NCI-H510A (cell line): Measurements from ENCODE around the gene MANSC4.

Experiments
- DNase-seq: peaks from one replicate; lab custom pipeline; 2025; lab: John Stamatoyannopoulos, UW

Gene MANSC4

DNA sequence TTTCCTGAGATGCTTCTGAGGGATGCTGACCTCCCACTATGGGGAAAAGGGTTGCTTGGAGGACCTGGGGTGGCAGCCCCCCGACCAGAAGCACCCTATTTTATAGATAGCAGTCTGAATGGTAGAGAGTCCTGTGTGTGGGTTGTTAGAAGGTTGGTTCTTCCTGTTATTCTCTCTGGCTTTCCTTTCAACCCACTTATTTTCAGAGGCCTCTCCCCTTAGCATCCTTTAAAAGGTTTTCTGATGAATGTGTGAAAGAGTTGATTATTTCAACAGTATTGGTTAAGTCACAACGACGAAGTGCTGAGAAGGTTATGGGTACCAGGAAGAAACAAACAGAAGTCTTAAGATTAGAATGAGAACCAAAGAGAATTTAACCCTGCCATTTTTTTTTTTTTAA lies 20.8 kb upstream of the MANSC4 start:
- no peak for DNase-seq

DNA sequence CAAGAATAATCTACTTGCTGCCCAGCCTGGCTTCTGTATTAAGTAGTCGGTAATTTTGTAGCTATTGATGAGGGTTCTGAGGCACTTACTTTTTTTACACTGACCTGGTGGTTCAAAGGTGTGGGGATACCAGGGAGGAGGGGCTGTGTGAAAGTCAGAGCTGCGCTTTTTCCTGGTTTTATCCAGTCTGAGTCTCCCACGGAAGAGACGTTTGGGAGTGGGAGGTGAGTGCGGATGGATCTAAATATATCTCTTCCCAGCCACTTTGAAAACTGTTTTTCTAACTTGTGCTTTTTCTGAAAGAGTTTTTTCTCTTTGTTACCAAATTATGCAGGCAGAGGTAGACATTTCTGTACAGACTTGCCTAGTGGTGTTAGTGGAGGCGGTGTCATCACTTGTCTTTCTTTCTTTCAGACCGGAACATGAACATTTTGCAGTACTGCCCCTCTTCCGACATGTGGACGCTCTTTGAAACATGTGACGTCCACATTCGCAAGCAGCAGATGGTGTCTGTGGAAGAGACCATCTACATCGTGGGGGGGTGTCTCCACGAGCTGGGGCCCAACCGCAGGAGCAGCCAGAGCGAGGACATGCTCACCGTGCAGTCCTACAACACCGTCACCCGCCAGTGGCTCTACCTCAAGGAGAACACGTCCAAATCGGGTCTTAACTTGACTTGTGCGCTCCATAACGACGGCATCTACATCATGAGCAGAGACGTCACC lies 17.4 kb upstream of the MANSC4 start:
- no peak for DNase-seq

DNA sequence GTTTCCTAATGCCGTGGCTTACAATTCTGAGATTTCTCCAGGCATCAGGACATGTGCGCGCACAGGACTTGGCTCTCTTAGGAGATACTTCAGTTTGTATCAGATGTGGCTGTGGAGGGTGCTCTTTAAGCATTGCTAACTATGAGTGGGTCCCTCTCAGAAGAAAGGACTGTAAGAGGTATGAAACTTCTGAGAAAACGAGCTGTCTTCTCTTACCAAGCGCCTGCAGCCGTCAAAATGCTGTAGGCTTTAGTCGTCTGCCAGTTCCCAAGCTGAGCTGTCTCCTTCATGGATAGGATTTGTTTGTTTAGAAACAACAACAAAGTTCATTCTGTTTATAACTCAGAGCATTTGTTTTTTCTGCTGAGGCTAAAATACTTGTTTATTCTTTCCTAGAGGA lies 16.1 kb upstream of the MANSC4 start:
- DNase-seq = no peak

DNA sequence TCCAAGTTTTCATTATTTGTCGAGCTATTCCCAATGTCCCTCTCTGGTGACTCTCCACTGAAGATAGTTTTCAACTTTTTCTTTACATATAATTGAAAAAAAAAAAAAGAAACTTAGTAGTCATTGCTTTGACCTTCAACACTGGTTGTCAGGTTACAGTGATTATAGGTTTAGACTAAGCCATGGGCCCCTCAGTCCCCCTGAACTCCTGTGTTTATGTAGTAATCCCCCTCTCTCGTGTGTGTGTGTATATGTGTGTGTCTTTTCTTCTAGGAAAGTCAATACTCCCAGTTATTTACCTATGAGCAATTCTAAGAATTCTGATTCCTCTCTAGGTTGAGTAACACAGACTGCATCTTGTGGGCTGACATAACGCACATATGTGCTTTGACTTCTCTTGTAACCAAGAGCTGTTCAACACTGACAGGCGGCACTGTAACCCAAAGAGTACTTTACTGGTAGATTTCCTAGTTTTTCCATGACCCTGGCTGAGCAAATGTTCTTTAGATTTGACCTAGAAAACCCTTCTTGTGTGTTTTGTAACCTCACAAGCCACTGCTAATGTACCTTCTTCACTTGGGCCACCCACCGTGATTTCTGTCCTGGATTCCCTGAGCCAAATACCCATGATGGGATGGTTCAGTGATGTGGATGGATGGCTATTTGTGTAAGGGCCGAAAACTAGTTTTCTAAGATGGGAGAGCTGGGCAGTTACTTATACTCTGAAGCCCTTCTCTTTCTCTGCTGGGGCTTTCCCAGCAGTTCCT lies 15.0 kb upstream of the MANSC4 start:
- no peak for DNase-seq

DNA sequence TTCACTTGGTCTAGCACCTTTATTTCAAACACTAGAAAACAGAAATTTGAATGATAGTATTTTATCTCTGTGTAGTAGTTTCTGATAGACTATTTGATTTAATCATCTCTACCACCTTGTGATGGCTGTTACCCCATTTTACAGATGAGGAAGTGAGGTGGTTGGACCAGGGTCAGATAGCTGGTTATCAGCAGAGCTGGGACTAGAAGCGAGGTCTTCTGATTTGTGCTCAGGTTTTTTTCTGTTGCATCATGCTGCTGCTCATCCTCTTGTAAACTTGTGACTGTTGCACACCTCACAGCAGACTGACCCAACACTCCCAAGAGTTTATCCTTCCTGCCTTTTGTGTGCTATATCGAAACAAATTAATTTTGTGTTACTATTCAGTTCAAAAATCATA lies 10.1 kb upstream of the MANSC4 start:
- DNase-seq = no peak

DNA sequence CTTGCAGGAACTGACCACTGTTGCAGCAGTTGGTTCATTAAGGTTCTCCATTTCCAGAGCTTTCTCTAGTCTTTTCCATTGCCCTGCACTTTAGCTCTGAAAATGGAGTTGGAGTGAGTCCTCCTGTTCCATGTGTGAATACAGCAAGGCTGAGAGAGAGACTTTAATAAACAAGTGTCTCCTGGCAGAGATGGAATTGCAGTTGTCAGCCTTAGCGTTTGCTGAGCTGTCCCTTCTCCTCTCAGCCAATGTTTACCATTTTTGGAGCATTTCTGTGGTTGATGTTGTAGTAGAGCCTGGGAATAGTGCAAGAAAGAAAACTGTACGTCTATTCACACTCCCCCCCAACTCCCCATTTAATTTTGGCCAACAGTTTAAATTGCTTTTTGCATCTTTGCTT lies 7.5 kb upstream of the MANSC4 start:
- DNase-seq = no peak

DNA sequence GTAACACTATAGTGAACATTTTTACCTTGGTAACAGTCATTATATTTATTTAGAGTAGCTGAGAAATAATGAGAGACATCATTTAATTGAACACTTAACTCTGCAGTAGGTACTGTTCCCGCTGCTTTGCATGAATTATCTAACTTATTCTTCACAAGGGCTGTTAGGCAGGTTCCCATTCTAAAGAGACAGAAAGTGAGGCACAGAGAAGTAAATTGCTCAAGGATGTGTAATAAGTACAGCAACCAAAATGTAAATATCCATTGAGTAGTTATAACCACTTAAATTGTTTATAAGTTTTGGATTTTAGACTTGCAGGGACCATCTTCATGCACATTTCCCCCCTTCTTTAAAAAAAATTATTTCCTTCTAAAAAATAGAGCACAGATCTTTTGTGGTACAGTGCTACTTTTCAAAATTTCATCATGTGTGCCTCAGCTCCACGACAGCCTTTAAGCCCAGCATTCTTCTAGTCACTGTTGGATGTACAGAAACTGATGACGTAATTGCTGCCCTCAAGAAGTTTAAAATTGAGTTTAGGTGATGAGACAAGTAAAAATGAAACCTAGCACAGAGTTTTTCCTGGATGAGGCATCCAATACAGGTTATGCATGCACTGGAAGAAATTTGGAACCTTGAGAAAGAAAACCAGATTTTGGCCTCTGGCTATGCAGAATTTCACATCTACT lies 6.0 kb upstream of the MANSC4 start:
- no peak for DNase-seq

DNA sequence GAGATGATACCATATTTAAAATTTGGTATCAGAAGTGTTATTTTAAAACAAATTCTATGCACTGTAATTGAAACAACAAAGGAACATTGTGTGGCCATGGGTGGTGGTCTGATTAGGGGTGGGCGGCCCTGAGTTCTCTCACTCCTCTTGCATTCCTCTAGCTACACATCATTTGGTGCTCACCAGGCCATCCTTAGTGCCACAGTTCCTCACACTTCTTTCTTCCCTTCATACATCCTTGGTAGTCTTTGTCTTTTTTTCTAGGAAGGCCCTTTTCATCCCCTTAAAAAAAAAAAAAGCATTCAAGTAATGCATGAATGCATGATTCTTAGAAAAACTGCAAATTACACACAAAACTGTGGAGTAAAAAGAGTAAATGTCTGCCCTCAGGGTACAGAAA lies 2.4 kb upstream of the MANSC4 start:
- no peak for DNase-seq

DNA sequence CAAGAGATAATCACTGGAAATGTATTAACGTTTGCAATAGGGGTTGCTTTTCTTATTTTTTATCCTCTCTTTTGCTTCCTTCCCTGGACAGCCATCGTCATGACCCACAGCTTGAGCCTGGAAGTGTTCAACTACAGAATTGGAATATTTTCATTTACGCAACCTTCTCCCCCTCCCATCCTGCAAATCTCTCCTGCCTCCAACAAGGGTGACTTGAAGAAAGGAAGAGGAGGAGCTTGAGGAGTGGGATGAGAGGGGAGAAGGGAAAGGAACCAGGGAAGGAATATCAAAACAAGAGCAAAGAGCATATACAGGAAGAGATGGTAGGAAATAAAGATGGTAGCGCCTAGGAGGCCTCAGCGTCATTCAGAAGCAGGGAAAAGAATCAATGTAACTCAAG lies 1.6 kb upstream of the MANSC4 start:
- DNase-seq = no peak

DNA sequence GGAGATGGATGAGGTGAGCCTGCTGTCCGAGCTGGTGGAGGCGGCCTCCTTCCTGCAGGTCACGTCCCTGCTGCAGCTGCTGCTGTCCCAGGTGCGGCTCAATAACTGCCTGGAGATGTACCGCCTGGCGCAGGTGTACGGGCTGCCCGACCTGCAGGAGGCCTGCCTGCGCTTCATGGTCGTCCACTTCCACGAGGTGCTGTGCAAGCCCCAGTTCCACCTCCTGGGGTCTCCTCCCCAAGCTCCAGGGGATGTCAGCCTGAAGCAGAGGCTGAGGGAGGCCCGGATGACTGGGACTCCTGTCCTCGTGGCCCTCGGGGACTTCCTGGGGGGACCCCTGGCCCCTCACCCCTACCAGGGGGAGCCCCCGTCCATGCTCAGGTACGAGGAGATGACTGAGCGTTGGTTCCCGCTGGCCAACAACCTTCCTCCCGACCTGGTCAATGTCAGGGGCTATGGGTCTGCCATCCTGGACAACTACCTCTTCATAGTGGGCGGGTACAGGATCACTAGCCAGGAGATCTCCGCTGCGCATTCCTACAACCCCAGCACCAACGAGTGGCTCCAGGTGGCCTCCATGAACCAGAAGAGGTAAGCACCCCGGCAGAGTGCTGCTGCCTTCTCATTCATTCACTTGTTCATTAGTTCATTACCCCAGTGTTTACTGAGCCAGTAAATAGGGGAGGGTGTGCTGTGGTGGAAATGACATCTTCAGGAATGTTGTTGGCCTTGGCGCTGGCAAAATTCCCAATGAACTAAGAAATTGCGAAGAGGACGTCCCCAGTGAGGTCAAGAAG lies 774 bp upstream of the MANSC4 start:
- DNase-seq = peak; percentile 17

DNA sequence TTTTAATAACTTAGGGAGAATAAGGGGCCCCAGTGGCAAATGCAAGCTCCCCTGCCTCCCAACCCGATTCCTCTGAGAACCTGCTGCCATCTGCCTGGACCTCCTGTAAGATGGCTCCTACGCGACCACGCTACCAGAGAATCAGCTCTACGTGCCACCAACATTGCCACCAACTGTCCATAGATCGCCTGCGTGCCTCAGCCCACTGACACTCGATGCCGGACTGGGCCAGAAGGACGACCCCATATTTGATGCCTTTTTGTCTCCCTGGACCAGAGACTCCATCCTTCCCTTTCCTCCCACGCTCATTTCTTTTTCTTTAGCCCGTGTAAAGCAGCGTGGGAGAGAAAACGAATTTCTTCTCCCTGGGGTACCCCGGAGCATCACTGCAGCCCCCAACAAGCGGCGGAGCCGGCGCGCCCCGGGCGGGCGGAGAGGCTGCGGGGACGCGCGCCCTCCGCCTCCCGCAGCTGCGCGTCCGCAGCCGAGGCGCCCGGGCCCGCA lies 568 bp downstream of the MANSC4 start:
- peak; percentile 4 for DNase-seq

DNA sequence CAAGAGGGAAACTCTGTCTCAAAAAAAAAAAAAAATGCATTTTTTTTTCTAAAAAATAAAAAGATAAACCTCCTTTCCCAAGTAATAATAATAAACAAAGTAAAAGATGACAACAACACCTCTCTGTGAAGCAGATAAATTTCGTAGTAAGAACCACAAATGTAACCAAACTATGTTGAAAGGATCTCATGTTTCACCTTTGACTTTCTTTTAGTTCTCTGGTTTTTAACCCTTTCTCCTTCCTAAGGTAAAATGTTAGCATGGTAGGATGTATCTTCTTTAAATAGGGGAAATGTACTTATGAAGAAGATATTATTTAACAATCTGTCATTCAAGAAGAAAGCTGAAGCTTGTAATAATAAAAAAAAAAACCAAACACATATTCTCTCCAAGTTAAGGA lies 1.8 kb downstream of the MANSC4 start:
- no peak for DNase-seq

DNA sequence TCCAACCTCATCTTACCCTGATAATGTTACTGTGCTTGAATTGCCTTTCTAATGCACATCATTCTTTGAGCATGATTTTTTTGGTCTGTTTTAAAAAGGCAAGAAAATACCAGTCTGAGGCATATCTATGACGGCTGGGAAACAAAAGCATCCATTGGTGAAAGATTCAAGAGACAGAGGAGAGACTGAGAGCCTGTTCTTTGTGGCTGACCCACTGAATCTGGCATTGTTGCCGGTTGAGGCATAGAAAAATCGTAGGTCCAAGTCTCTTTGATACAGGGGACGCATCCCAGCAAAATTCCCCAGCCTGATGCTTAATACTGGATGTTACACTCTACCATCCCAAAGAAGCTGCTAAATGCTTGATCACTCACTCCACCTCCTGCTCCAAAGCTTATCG lies 2.9 kb downstream of the MANSC4 start:
- DNase-seq = no peak

DNA sequence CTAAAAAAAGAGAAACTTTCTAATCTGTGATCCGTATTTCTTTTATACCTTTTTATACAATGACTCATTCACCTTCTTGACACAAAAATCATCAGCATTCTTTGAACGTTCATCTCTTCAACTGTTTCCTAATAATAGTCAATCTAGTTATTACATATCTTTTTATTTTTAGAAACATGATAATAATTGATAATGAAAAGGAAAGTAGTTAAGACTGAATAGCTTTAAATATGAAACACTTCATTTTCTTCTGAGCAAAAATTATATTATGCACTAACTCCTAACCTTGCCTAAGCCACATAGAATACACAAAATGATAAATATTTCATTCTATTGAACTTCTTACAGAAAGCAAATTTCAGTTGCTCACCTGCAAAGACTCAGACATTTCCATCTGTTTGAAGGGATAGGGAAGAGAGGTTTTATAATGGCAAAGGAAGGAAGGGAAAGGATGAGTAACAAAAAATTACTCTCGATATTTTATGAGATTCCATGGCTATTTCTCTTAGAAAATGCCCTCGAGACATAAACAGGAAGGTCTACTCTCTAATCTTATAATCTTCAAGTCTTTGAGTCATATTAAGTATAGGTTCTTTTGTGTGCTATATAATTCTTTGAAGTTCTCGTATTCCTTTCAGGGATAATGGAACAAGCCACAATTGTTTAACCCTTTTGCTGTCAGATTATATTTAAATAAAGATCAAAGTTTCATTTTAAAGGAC lies 7.5 kb downstream of the MANSC4 start:
- DNase-seq = no peak

DNA sequence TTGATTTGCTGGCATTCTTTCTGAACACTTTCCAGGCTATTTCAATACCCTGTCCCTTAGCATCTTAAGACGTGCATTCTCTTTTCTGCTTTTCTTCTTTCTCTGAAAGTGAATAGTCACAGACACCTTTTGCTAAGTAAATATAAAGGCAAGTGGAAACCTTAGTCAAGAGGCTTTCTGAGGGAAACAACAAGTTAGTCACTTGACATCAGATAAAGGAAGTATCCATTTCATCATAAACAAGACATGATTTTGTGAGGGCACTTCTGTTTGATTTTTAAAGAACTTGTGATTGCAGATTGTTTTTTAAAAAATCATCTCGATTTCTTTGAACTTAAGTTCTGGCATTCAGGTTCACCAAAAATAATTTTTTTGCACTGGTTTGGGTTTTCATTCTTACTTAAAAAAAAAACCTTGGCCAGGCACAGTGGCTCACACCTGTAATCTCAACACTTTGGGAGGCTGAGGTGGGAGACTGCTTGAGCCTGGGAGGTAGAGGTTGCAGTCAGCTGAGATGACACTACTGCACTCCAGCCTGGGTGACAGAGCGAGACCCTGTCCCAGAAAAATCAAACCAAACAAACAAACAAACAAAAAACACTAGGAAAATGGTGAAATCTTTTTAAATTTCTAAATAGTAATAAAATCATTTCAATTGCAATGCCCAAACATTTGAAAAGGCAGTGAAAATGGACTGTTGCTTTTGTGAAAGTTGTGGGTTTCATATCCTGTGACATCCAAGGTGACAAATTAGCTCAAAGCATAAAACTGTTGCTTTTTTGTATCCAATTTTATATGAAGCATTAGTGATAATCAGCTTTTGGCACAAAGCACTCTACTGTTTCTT lies 8.3 kb downstream of the MANSC4 start:
- DNase-seq = no peak

DNA sequence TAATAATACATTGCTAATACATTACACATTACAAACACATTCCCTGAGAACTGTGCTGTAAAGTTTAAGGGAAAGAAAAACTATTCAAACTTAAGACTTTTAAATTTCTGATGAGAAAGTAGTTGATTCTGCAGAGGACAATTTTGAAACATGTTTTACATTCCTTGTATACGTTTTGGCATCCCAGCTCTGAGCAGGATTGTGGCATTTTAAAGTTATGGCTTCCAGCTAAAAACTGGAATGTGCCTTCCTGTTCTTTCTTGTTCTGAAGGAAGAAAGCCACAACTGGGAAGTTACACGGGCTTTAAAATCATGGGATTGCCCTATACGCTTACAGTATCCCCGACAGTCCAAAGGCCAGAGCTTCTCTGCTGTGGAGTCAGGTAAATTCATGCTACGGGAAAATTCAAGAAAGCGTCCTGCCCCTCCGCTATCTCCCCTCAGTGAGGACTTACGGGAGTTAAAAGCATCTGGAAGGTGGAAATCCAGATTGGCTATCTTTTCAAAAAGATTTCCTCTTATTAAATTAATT lies 10.8 kb downstream of the MANSC4 start:
- DNase-seq = no peak

DNA sequence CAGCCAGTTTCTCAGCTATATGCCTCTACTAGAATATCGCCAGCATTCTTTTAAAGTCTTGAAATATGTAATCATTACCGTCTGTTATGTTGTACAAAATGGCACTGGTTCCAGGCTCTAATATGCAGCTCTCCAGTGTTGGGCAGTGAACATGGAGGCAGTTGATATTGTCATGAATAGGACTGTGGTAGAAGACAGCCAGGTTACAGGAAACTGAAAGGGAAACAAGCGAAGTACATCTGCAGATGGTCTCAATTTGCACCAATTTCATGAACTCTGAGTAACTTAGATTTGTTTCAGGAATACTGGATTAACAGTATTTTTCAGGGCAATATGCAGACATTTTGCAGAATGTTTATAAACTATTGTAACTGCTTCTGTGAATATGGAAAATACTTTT lies 13.4 kb downstream of the MANSC4 start:
- DNase-seq = no peak

DNA sequence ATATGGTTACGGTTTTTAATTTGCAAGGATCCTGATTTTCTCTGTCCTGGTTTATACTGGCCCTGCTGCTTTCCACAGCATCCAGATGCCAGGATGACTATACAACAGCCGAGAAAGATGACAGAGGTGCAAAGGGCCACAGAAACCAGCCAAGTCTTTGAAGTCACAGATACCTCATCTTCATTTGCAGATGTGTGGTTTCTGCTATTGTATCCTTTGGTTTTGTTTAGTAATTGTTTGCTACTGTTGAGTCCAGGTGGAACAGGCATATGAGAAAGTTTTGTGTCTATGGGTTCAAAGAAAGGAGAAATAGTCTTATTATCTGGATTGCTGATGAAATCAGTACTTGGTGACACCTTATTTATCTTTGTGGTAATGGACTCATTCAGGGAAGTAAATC lies 17.3 kb downstream of the MANSC4 start:
- DNase-seq = no peak

DNA sequence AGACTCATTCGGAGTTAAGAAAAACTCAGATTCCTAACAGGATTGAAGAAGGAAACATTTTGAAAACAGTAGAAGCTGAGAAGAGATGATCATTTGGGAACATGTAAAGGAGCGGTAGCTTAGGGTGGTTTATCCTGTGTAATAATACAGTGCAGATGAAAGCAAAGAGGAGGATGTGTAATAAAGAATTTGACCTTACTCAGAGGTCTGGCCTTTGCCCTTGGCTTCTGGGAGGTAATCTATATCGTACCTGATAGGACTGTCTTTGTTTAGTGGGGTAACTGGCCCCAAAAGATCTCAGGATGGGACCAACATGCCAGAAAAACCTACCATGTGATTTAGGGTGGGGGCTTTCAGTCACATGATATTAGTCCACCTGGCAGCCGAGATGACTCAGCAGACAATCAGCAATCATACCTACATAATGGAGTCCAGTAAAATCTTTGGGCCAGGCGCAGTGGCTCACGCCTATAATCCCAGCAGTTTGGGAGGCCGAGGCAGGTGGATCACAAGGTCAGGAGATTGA lies 23.3 kb downstream of the MANSC4 start:
- DNase-seq = no peak

DNA sequence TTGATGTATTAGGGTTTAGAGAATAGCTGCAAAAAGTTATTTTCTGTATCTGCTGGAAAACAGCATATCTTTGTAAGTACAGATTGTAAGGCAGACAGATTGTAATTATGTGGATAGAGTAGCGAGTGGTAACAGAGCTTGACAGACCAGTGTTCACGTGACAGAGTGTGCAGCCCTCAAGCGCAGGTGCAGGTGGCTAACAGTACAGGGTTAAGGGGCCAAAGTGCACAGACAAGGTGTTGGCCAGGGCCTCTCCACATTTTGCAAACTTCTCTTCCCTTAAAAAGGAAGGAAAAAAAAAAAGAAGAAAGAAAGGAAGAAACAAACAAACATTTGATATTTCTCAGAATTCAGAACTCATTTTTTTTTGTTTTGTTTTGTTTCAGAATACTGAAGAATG lies 25.2 kb downstream of the MANSC4 start:
- DNase-seq = no peak
